Pancreas (tissue), 10 donors: ENCODE results near the gene INF2. TPM values are rescaled to one million over a fixed set of nuclear protein-coding genes. Genes with fewer than 3 reads are reported as not detected.
"Not testable (repeated sequence)": the region's sequence is repeated elsewhere in the genome, so short reads cannot be mapped to it uniquely, and the experiment has no call there.

ENCODE experiments used
- ATAC-seq, 4 donors: fragments of 200-7000 bp; cut with Tn5 transposase; one replicate each; pipeline versions ENCODE4 v1.8.0 to v1.9.1; 2020; ENCODE audit warnings: mild to moderate bottlenecking in 4 of 4, moderate library complexity in 4 of 4
- DNase-seq, 6 donors: peaks; one replicate each; pipeline ENCODE4 v3.0.0-alpha.2; 2020
- FAIRE-seq: peaks from 2 replicates; lab custom pipeline; 2012; peaks lifted over from hg19 to GRCh38; lab: Jason Lieb, UNC
- H3K27ac ChIP-seq, 4 donors: fragments of 200-600 bp; sonication (generic); 1 replicate in 3 of 4; 2 replicates in 1 of 4; pipeline versions ENCODE4 v1.5.0 to v1.8.0; 2020
- H3K27me3 ChIP-seq, 4 donors: fragments of 200-600 bp; one replicate each; pipeline ENCODE4 v1.8.0; 2021
- H3K36me3 ChIP-seq, 3 donors: fragments of 200-600 bp; sonication (generic) in 1 of 3; one replicate each; pipeline versions ENCODE4 v1.5.0 to v1.8.0; 2020 to 2021
- H3K4me1 ChIP-seq, 3 donors: fragments of 200-600 bp; one replicate each; pipeline ENCODE4 v1.8.0; 2021
- H3K4me3 ChIP-seq, 4 donors: fragments of 200-600 bp; sonication (generic) in 2 of 4; one replicate each; pipeline versions ENCODE4 v1.5.0 to v1.8.0; 2020 to 2021
- H3K9me3 ChIP-seq, 4 donors: fragments of 200-600 bp; one replicate each; pipeline ENCODE4 v1.8.0; 2021
- CTCF ChIP-seq, 4 donors: fragments of 200-600 bp; sonication (generic) in 3 of 4; IDR thresholded peaks; one replicate each; pipeline versions ENCODE4 v1.5.0 to v1.8.0; 2021; ENCODE audit warnings: antibody characterized with exemption in 4 of 4
- WGBS, 2 donors: extraction: QIAGEN DNeasy Blood & Tissue Kit; methylation state at CpG; one replicate each; pipeline ENCODE4 v1.1.7; 2013; 5-methylcytosine and 5-hydroxymethylcytosine counted together
- intact Hi-C, 3 donors: fragments of 100-400 bp; cut with DNase I; formaldehyde crosslinking; loops; one replicate each; pipeline versions ENCODE4 v1.11.1 to v1.14.2; 2022
- polyA plus RNA-seq, 2 donors: library from polyadenylated mRNA; stranded (reverse); fragments of 200-250 nt; gene quantifications; one replicate each; pipeline ENCODE4 v1.2.3, GENCODE V29; 2013
- total RNA-seq, 6 donors: library from RNA; stranded (reverse); fragmentation: NEBNext Ultra II Directional in 4 of 6; extraction: Animal tissue kit (Norgen Biotek cat#: 25700) in 4 of 6; gene quantifications; one replicate each; pipeline versions ENCODE4 v1.2.1 to v1.2.4, GENCODE V29; 2021 to 2023
- donor health status: healthy with polysubstance abuse.
- donor health status: DM: no; HTN: no; CAD: no; lungs with moderate emphysema.
- donor health status: DM: no; HTN: no; CAD: no.
- donor health status: control.
- donor health status: control.
- donor health status: Bipolar disorder and iron deficiency.
- donor health status: DM: yes; HTN: yes; CAD: no.
- donor health status: DM: no; HTN: no; CAD: no.
- donor health status: DM: no; HTN: no; CAD: no.
- donor health status: DM: yes; HTN: yes; CAD: no.

INF2 gene
- total and polyA plus RNA-seq, 8 donors: 20.4 to 80.8 (median 27.8) TPM

- FAIRE-seq (no peak), ATAC-seq (no peak), DNase-seq (no peak)
- H3K9me3 ChIP-seq: no peaks in the 10 kb centered on the region
- no peaks in the 10 kb centered on the region for H3K36me3 ChIP-seq
- WGBS, 2 donors: 95 to 97% methylated on average over 9 of the region's 9 CpGs
- no peaks in the 10 kb centered on the region for H3K27me3 ChIP-seq
- peaks cover 0 to 2% (median under 1%) of the 10 kb centered on the region in 3 donors for H3K4me1 ChIP-seq
- intact Hi-C loops: loop anchor here (5.0 to 10.0 kb wide), 2 partner anchors 52 to 55 kb away; no protein-coding TSS in a partner anchor
- no peak for TF ChIP-seq CTCF (IDR thresholded peaks at IDR 0.05)
- no peak overlapping the region for H3K4me3 ChIP-seq
- no peak overlapping the region for H3K27ac ChIP-seq
Measured at GRCh38 chr14:104652386-104652785, 37.0 kb upstream of the INF2 start.

DNA sequence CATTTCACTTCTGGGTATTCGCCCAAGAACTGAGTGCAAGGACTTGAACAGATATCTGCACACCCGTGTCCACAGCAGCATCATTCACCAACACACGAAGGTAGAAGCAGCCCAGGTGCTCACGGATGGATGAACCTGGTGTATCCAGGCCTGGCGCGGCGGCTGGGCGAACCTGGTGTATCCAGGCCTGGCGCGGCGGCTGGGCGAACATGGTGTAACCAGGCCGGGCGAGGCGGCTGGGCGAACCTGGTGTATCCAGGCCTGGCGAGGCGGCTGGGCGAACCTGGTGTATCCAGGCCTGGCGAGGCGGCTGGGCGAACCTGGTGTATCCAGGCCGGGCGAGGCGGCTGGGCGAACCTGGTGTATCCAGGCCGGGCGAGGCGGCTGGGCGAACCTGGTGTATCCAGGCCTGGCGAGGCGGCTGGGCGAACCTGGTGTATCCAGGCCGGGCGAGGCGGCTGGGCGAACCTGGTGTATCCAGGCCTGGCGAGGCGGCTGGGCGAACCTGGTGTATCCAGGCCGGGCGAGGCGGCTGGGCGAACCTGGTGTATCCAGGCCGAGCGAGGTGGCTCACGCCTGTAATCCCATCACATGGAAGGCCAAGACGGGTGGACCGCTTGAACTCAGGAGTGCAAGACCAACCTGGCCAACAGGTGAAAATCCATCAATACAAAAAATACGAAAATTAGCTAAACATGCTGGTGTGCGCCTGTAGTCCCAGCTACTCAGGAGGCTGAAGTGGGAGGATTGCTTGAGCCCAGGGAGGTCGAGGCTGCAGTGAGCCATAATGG, 36.1 kb upstream of the INF2 start:
- DNase-seq: not testable (repeated sequence)

DNA sequence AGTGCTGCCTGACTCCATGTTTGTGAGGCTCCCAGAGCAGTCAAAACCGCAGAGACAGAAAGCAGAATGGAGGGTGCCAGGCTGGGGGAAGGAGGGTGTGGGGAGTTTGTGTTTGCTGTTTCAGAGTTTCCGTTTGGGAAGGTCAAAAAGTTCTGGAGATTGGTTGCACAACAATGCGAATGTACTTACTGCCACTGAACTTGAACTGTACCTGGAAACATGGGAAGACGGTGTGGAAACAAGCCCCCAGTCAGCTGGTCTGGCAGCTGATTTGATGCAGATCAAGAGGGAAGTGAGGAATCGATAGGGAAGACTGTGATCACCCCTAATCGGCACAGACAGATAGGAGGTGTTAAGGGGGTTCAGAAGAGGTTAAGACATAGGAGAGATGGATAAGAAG, 35.3 kb upstream of the INF2 start:
- no peak for ATAC-seq
- WGBS, 2 donors: 50 to 60% methylated on average over 6 of the region's 6 CpGs

More for the DNA sequence above, 36.1 kb upstream of the INF2 start:
- not testable (repeated sequence) for FAIRE-seq, H3K4me3 ChIP-seq, H3K27me3 ChIP-seq, H3K36me3 ChIP-seq, H3K9me3 ChIP-seq, H3K27ac ChIP-seq, ATAC-seq, H3K4me1 ChIP-seq
- WGBS, 2 donors: 94 to 95% methylated on average over 44 to 52 of the region's 52 CpGs
- intact Hi-C loops: loop anchor here (5.0 to 10.0 kb wide), 2 partner anchors 51 to 54 kb away; no protein-coding TSS in a partner anchor

DNA sequence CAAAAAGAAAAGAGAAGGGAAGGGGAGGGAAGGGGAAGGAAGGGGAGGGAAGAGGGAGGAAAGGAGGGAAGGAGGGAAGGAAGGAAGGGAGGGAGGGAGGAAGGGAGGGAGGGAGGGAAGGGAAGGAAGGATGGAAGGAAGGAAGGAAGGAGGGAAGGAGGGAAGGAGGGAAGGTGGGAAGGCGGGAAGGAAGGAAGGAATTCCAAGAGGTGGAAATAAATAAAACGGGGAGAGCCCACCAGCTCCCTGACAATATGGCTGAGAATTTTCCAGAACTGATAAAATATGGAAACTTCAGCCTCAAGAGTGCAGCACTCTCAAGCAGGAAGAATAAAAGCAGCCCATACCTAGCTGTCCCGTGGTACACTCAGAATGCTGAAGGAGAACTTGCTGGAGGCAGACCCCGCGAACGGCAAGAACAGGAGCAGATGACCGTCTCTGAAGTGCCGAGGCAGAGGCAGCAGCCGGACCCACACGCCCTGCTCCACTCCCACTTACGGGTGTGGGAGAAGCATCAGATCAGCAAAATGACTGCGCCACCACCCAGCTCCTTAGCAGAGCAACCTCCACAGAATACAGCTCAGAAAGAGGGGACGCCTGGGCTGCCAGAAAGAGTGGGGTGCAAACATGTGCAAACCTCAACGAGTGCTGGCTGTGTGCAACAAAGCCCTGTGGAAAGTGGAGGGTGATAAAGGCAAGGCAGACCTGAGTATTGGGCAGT, 34.1 kb upstream of the INF2 start:
- 95 to 96% methylated on average over 14 of the region's 14 CpGs for WGBS, 2 donors
- FAIRE-seq (no peak), DNase-seq (peak in 1 of 6 donors; percentile 30), ATAC-seq (no peak)
- no peaks in the 10 kb centered on the region for H3K27me3 ChIP-seq
- no peaks in the 10 kb centered on the region for H3K36me3 ChIP-seq
- no peak overlapping the region for H3K4me3 ChIP-seq
- intact Hi-C loops: loop anchor here in 1 of 3 donors (10.0 kb wide), 1 partner anchor 50 kb away; no protein-coding TSS in a partner anchor
- peaks cover 0 to 10% (median 5%) of the 10 kb centered on the region in 3 donors for H3K4me1 ChIP-seq
- no peak for TF ChIP-seq CTCF (IDR thresholded peaks at IDR 0.05)
- H3K27ac ChIP-seq: no peak overlapping the region
- no peaks in the 10 kb centered on the region for H3K9me3 ChIP-seq

More for the DNA sequence above, 35.3 kb upstream of the INF2 start:
- Histone ChIP-seq H3K27ac (no peak overlapping the region), H3K4me1 (peaks cover 0 to 10% (median 5%) of the 10 kb centered on the region in 3 donors), H3K27me3 (no peaks in the 10 kb centered on the region), H3K4me3 (no peak overlapping the region), H3K9me3 (no peaks in the 10 kb centered on the region), H3K36me3 (no peaks in the 10 kb centered on the region)
- no peak for FAIRE-seq
- intact Hi-C loops: loop anchor here (5.0 to 10.0 kb wide), 2 partner anchors 51 to 53 kb away; no protein-coding TSS in a partner anchor
- no peak for DNase-seq
- TF ChIP-seq CTCF (IDR thresholded peaks at IDR 0.05): no peak

- Histone ChIP-seq H3K4me1 (peaks cover 0 to 10% (median 5%) of the 10 kb centered on the region in 3 donors), H3K36me3 (no peaks in the 10 kb centered on the region), H3K9me3 (no peaks in the 10 kb centered on the region), H3K27ac (no peak overlapping the region), H3K4me3 (no peak overlapping the region), H3K27me3 (no peaks in the 10 kb centered on the region)
- no peak for ATAC-seq
- TF ChIP-seq CTCF (IDR thresholded peaks at IDR 0.05): no peak
- 86 to 87% methylated on average over 29 of the region's 29 CpGs for WGBS, 2 donors
- intact Hi-C loops: loop anchor here in 1 of 3 donors (10.0 kb wide), 1 partner anchor 49 kb away; no protein-coding TSS in a partner anchor
- no peak for FAIRE-seq
- DNase-seq: peak in 1 of 6 donors; percentile 46
Measured at GRCh38 chr14:104656014-104656714, 33.3 kb upstream of the INF2 start.
